HepG2 (cell line): Measurements from ENCODE around the gene DIP2C.

Experiments
- ARHGAP35 ChIP-seq: sonication (generic); formaldehyde crosslinking; IDR thresholded peaks from 2 replicates; pipeline ENCODE4 v1.9.0; 2022; ENCODE audit warnings: mild to moderate bottlenecking, inconsistent platforms, moderate library complexity, missing genetic modification reagents, borderline replicate concordance
- ARID2 ChIP-seq: sonication (generic); formaldehyde crosslinking; IDR thresholded peaks from 2 replicates; pipeline ENCODE4 v1.8.1; 2022; ENCODE audit warnings: mild to moderate bottlenecking, missing genetic modification reagents, borderline replicate concordance
- CHCHD3 ChIP-seq: sonication (generic); formaldehyde crosslinking; IDR thresholded peaks from 2 replicates; pipeline ENCODE4 v1.8.0; 2022; ENCODE audit warnings: mild to moderate bottlenecking, missing genetic modification reagents, moderate library complexity
- CTCF ChIP-seq: sonication (generic); formaldehyde crosslinking; IDR thresholded peaks from 2 replicates; pipeline ENCODE4 v1.5.0; 2020; ENCODE audit warnings: mild to moderate bottlenecking, missing genetic modification reagents, moderate library complexity
- EED ChIP-seq: sonication (generic); formaldehyde crosslinking; IDR thresholded peaks from 2 replicates; pipeline ENCODE4 v1.5.0; 2020; ENCODE audit warnings: mild to moderate bottlenecking, missing genetic modification reagents
- EZH2 ChIP-seq: conservative IDR thresholded peaks from 2 replicates; pipeline ENCODE4 v1.6.1; 2012; ENCODE audit warnings: mild to moderate bottlenecking, low read depth, low read length, moderate library complexity
- GABPB1 ChIP-seq: IDR thresholded peaks from 2 replicates; pipeline ENCODE4 v1.6.1; 2016; ENCODE audit warnings: mild to moderate bottlenecking, missing genetic modification reagents, moderate library complexity, missing compliant biosample characterization
- IRF1 ChIP-seq: sonication (generic); formaldehyde crosslinking; IDR thresholded peaks from 2 replicates; pipeline ENCODE4 v1.4.0; 2020; ENCODE audit warnings: low read depth, mild to moderate bottlenecking, missing genetic modification reagents
- KDM2A ChIP-seq: sonication (generic); formaldehyde crosslinking; IDR thresholded peaks from 2 replicates; pipeline ENCODE4 v1.4.0; 2020; ENCODE audit warnings: low read depth, missing genetic modification reagents, borderline replicate concordance
- NR2F6 ChIP-seq, 2 experiments: IDR thresholded peaks; 2 replicates each; pipeline ENCODE4 v1.6.1; 2016; ENCODE audit warnings: antibody characterized with exemption in 1 of 2, mild to moderate bottlenecking in 1 of 2
- POLR2AphosphoS5 ChIP-seq: IDR thresholded peaks from 2 replicates; pipeline ENCODE4 v1.6.1; 2012; ENCODE audit warnings: low read depth, low read length
- SNAPC5 ChIP-seq: sonication (generic); formaldehyde crosslinking; IDR thresholded peaks from 2 replicates; pipeline ENCODE4 v1.8.1; 2023; ENCODE audit warnings: mild to moderate bottlenecking, missing genetic modification reagents, borderline replicate concordance
- ZSCAN22 ChIP-seq: sonication (generic); formaldehyde crosslinking; IDR thresholded peaks from 2 replicates; pipeline ENCODE4 v1.4.0; 2020; ENCODE audit warnings: mild to moderate bottlenecking, missing genetic modification reagents
- TF ChIP-seq, protein P1 (sequence below): sonication (generic); formaldehyde crosslinking; IDR thresholded peaks from 2 replicates; pipeline ENCODE4 v1.5.0; 2020; ENCODE audit warnings: missing genetic modification reagents, mild to moderate bottlenecking, borderline replicate concordance

GRCh38 chr10:734481-734880 lies 45.0 kb upstream of the DIP2C start:
- TF ChIP-seq CTCF (CRISPR knock-in tag) (no peak), EZH2 (no peak), ZSCAN22 (CRISPR knock-in tag) (no peak), ARID2 (CRISPR knock-in tag) (no peak), ARHGAP35 (CRISPR knock-in tag) (no peak), EED (CRISPR knock-in tag) (no peak), POLR2AphosphoS5 (no peak), IRF1 (CRISPR knock-in tag) (no peak), KDM2A (CRISPR knock-in tag) (no peak), NR2F6 (IDR thresholded peaks at IDR 0.05) (no peak), NR2F6 (CRISPR knock-in tag; IDR thresholded peaks at IDR 0.05) (no peak), GABPB1 (CRISPR knock-in tag) (no peak), CHCHD3 (CRISPR knock-in tag) (no peak), SNAPC5 (CRISPR knock-in tag) (no peak)
- TF ChIP-seq, protein P1, sequence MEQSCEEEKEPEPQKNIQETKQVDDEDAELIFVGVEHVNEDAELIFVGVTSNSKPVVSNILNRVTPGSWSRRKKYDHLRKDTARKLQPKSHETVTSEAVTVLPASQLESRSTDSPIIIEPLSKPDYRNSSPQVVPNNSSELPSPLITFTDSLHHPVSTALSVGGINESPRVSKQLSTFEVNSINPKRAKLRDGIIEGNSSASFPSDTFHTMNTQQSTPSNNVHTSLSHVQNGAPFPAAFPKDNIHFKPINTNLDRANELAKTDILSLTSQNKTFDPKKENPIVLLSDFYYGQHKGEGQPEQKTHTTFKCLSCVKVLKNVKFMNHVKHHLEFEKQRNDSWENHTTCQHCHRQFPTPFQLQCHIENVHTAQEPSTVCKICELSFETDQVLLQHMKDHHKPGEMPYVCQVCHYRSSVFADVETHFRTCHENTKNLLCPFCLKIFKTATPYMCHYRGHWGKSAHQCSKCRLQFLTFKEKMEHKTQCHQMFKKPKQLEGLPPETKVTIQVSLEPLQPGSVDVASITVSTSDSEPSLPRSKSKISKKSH (CRISPR knock-in tag): no peak
